ENCODE results near the gene MCCD1.
A peak's percentile ranks its signal among the peaks of the same experiment; 100 is the strongest.

MCCD1 gene

GRCh38 chr6:31513456-31514165 is 15.2 kb upstream of the MCCD1 start:
- no peak for DNase-seq

GRCh38 chr6:31521835-31522234 is 6.9 kb upstream of the MCCD1 start:
- no peak for DNase-seq

- no peak for DNase-seq
Observed at GRCh38 chr6:31525553-31525931, 3.2 kb upstream of the MCCD1 start.

- DNase-seq, result no peak
Observed at GRCh38 chr6:31525932-31526591, 2.7 kb upstream of the MCCD1 start.

GRCh38 chr6:31528307-31528777 is 420 bp upstream of the MCCD1 start:
- DNase-seq, result no peak

- no peak for DNase-seq
Observed at GRCh38 chr6:31529329-31530150, 778 bp downstream of the MCCD1 start.

- no peak for DNase-seq
Observed at GRCh38 chr6:31530659-31531058, 1.9 kb downstream of the MCCD1 start.

- no peak for DNase-seq
Observed at GRCh38 chr6:31531162-31531561, 2.4 kb downstream of the MCCD1 start.

GRCh38 chr6:31531771-31532643 is 3.2 kb downstream of the MCCD1 start:
- no peak for DNase-seq

GRCh38 chr6:31532644-31533454 is 4.1 kb downstream of the MCCD1 start:
- DNase-seq, result no peak

GRCh38 chr6:31533455-31533841 is 4.7 kb downstream of the MCCD1 start:
- DNase-seq, result no peak

- no peak for DNase-seq
Observed at GRCh38 chr6:31534011-31534410, 5.2 kb downstream of the MCCD1 start.

GRCh38 chr6:31534521-31535040 is 5.8 kb downstream of the MCCD1 start:
- DNase-seq, result no peak

- no peak for DNase-seq
Observed at GRCh38 chr6:31535538-31536324, 7.0 kb downstream of the MCCD1 start.

- no peak for DNase-seq
Observed at GRCh38 chr6:31538805-31539400, 10.1 kb downstream of the MCCD1 start.

- DNase-seq, result no peak
Observed at GRCh38 chr6:31540640-31541039, 11.9 kb downstream of the MCCD1 start.

GRCh38 chr6:31541059-31541657 is 12.4 kb downstream of the MCCD1 start:
- no peak for DNase-seq

GRCh38 chr6:31541658-31542521 is 13.1 kb downstream of the MCCD1 start, which contains the start of gene DDX39B:
Gene DDX39B, minus strand, starts transcription at chr6:31542003. Its CDS starts 1,471 bp downstream, at chr6:31540532.
- DNase-seq, result peak; percentile 97

GRCh38 chr6:31543639-31544038 is 14.9 kb downstream of the MCCD1 start:
- no peak for DNase-seq

Measured in NCI-H2171 (cell line).